Astrocyte (in vitro differentiated cells and primary cell): ENCODE measurements around the gene COQ9. TPM values are rescaled to one million over a fixed set of nuclear protein-coding genes. Genes with fewer than 3 reads are reported as not detected.

Experiments used
- DNase-seq: peaks from one replicate; pipeline ENCODE4 v3.0.0-alpha.2; 2010; ENCODE audit warnings: low read depth
- FAIRE-seq: peaks from 2 replicates; lab custom pipeline; 2011; peaks lifted over from hg19 to GRCh38; lab: Jason Lieb, UNC
- H2AFZ ChIP-seq: 2 replicates; pipeline ENCODE4 v1.6.0; 2012; ENCODE audit warnings: low read depth, low read length, inconsistent platforms
- H3K27ac ChIP-seq: 2 replicates; pipeline ENCODE4 v1.5.1; 2011; ENCODE audit warnings: low read depth, low read length, inconsistent platforms
- H3K27me3 ChIP-seq: 2 replicates; pipeline ENCODE4 v1.6.0; 2011; ENCODE audit warnings: low read length, inconsistent platforms; ENCODE audit not compliant: insufficient read depth
- H3K36me3 ChIP-seq: 2 replicates; pipeline ENCODE4 v1.5.1; 2011; ENCODE audit warnings: low read length, inconsistent platforms; ENCODE audit not compliant: insufficient read depth
- H3K4me1 ChIP-seq: 2 replicates; pipeline ENCODE4 v1.5.1; 2011; ENCODE audit warnings: low read length, inconsistent platforms; ENCODE audit not compliant: insufficient read depth
- H3K4me2 ChIP-seq: 2 replicates; pipeline ENCODE4 v1.6.0; 2012; ENCODE audit warnings: low read length, inconsistent platforms
- H3K4me3 ChIP-seq: 2 replicates; pipeline ENCODE4 v1.5.1; 2011; ENCODE audit warnings: low read depth, mild to moderate bottlenecking, low read length, inconsistent platforms; ENCODE audit not compliant: insufficient read depth
- H3K79me2 ChIP-seq: 2 replicates; pipeline ENCODE4 v1.6.0; 2012; ENCODE audit warnings: mild to moderate bottlenecking, low read length, inconsistent platforms; ENCODE audit not compliant: insufficient read depth
- H3K9ac ChIP-seq: 2 replicates; pipeline ENCODE4 v1.6.0; 2012; ENCODE audit warnings: mild to moderate bottlenecking, low read length, inconsistent platforms
- H3K9me3 ChIP-seq: 2 replicates; pipeline ENCODE4 v1.5.1; 2012; ENCODE audit warnings: low read depth, mild to moderate bottlenecking, low read length, inconsistent platforms; ENCODE audit not compliant: insufficient read depth
- H4K20me1 ChIP-seq: 2 replicates; pipeline ENCODE4 v1.6.0; 2012; ENCODE audit warnings: low read length, inconsistent platforms; ENCODE audit not compliant: insufficient read depth
- H3K27ac Mint-ChIP-seq: one replicate; pipeline ENCODE4 v1.8.0; 2021; ENCODE audit warnings: mild to moderate bottlenecking, mixed read lengths; ENCODE audit not compliant: unreplicated experiment
- H3K27me3 Mint-ChIP-seq: one replicate; pipeline ENCODE4 v1.8.0; 2021; ENCODE audit warnings: low read depth, mixed read lengths; ENCODE audit not compliant: unreplicated experiment
- H3K36me3 Mint-ChIP-seq: one replicate; pipeline ENCODE4 v1.8.0; 2021; ENCODE audit warnings: low read depth, mixed read lengths; ENCODE audit not compliant: unreplicated experiment
- H3K4me1 Mint-ChIP-seq: one replicate; pipeline ENCODE4 v1.8.0; 2021; ENCODE audit warnings: low read depth, mixed read lengths; ENCODE audit not compliant: unreplicated experiment
- H3K4me3 Mint-ChIP-seq: one replicate; pipeline ENCODE4 v1.8.0; 2021; ENCODE audit warnings: mild to moderate bottlenecking, moderate library complexity, mixed read lengths; ENCODE audit not compliant: unreplicated experiment
- H3K9me3 Mint-ChIP-seq: one replicate; pipeline ENCODE4 v1.8.0; 2021; ENCODE audit warnings: mild to moderate bottlenecking, mixed read lengths; ENCODE audit not compliant: unreplicated experiment
- EZH2 ChIP-seq: IDR thresholded peaks from 2 replicates; pipeline ENCODE4 v1.6.1; 2012; ENCODE audit warnings: mild to moderate bottlenecking, low read length, inconsistent platforms; ENCODE audit not compliant: insufficient read depth
- total RNA-seq: library from RNA; stranded (reverse); gene quantifications from 2 replicates; pipeline ENCODE4 v1.2.1, GENCODE V29; 2021
- TF ChIP-seq, protein P1 (sequence below): IDR thresholded peaks from 2 replicates; pipeline ENCODE4 v1.5.1; 2011; ENCODE audit warnings: low read depth, mild to moderate bottlenecking, inconsistent platforms, low read length, moderate library complexity; ENCODE audit not compliant: insufficient read depth

COQ9 gene
- total RNA-seq, 1 donor from 2014 or later: 29.1 TPM

DNA sequence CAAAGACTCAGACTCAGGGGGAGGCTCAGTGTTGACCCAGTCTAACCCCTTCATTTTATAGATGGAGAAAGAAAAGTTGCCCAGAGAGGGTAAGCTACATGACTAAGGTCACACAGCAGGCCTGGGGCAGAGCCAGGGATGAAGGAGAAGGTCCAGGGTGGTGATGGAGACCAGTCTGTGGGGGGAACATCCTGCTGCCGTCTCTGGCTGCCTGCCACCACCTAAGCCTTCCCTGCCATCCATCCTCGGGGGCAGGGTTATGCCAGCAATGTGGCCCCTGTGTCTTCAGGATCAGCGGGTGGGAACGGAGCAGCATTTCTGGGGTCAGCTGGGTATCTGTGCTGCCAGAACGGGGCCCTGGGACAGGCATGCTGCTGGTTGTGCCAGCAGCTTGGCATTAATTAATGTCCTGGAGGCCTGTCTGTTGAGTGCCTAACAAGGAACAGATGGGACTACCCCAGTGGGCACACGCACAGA is 33.5 kb downstream of the COQ9 start:
- no peak overlapping the region for H3K9ac ChIP-seq
- H3K4me1 ChIP-seq: peaks cover 20% of the 10 kb centered on the region
- H3K27me3 ChIP-seq: no peaks in the 10 kb centered on the region
- Mint-ChIP-seq H3K27ac (no peak overlapping the region), H3K4me1 (peaks cover 9% of the 10 kb centered on the region), H3K9me3 (no peaks in the 10 kb centered on the region), H3K36me3 (peaks cover 2% of the 10 kb centered on the region), H3K4me3 (no peak overlapping the region), H3K27me3 (no peaks in the 10 kb centered on the region)
- no peak overlapping the region for H3K4me2 ChIP-seq
- peaks cover 31% of the 10 kb centered on the region for H4K20me1 ChIP-seq
- no peak overlapping the region for H2AFZ ChIP-seq
- H3K79me2 ChIP-seq: no peaks in the 10 kb centered on the region
- no peaks in the 10 kb centered on the region for H3K36me3 ChIP-seq
- H3K27ac ChIP-seq: no peak overlapping the region
- no peaks in the 10 kb centered on the region for H3K9me3 ChIP-seq
- TF ChIP-seq, protein P1, sequence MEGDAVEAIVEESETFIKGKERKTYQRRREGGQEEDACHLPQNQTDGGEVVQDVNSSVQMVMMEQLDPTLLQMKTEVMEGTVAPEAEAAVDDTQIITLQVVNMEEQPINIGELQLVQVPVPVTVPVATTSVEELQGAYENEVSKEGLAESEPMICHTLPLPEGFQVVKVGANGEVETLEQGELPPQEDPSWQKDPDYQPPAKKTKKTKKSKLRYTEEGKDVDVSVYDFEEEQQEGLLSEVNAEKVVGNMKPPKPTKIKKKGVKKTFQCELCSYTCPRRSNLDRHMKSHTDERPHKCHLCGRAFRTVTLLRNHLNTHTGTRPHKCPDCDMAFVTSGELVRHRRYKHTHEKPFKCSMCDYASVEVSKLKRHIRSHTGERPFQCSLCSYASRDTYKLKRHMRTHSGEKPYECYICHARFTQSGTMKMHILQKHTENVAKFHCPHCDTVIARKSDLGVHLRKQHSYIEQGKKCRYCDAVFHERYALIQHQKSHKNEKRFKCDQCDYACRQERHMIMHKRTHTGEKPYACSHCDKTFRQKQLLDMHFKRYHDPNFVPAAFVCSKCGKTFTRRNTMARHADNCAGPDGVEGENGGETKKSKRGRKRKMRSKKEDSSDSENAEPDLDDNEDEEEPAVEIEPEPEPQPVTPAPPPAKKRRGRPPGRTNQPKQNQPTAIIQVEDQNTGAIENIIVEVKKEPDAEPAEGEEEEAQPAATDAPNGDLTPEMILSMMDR: no peak
- no peak for TF ChIP-seq EZH2
- FAIRE-seq: no peak
- no peak for DNase-seq
- H3K4me3 ChIP-seq: no peak overlapping the region

DNA sequence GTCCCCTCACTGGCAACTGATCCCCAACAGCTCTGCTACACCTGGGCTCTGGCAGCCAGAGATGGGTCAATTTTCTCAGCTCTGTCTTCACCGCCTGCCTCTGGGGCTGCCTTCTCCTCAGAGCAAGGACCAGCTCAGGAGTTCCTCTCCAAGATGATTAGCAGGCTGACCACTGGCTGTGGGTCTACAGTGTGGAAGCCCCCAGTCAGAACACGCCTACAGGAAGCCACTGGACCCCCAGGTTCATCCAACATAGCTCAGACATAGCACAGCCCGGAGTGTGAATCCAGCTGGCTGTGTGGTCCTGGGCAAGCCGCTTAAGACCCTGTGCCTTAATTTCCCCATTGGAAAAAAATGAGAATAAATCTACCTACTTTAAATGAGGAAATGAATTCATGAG is 34.1 kb downstream of the COQ9 start:
- Histone ChIP-seq H2AFZ (no peak overlapping the region), H3K36me3 (no peaks in the 10 kb centered on the region), H3K9ac (no peak overlapping the region), H3K4me2 (no peak overlapping the region), H3K4me1 (peaks cover 20% of the 10 kb centered on the region), H3K9me3 (no peaks in the 10 kb centered on the region), H3K4me3 (no peak overlapping the region), H3K79me2 (no peaks in the 10 kb centered on the region), H4K20me1 (peaks cover 26% of the 10 kb centered on the region), H3K27me3 (no peaks in the 10 kb centered on the region), H3K27ac (no peak overlapping the region)
- no peak overlapping the region for H3K4me3 Mint-ChIP-seq
- no peaks in the 10 kb centered on the region for H3K9me3 Mint-ChIP-seq
- peaks cover 2% of the 10 kb centered on the region for H3K36me3 Mint-ChIP-seq
- DNase-seq (no peak), FAIRE-seq (no peak)
- TF ChIP-seq, protein P1: no peak
- no peak for TF ChIP-seq EZH2
- no peaks in the 10 kb centered on the region for H3K27me3 Mint-ChIP-seq
- no peak overlapping the region for H3K27ac Mint-ChIP-seq
- H3K4me1 Mint-ChIP-seq: peaks cover 9% of the 10 kb centered on the region

DNA sequence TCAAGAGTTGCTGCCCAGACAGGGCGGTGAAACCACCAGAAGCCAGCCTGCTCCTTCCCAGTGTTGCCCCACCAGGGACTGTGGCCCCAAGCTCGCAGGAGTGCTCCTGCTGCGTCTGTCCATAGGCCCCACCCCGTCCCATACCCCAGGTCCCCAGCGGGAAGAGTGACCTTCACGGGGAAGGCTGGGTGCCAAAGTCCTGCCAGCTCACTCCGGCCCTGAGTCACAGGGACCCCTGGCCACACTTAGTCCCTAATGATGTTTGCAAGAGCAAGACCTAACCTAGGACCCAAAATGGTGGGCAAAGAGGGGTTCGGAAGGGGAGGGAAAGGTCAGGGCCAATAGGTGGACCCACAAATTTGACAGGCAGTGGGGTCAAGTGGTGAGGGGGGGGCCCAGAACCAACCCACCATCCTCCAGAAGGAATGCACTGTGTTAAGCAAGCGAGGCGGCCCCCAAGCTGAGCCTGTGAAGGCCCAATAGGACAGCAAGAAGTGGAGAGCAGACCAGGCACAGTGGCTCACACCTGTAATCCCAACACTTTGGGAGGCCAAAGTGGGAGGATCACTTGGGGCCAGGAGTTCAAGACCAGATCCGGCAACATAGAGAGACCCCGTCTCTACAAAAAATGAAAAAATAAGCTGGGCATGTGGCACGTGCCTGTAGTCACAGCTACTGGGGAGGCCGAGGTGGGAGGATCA is 35.7 kb downstream of the COQ9 start:
- peaks cover 23% of the 10 kb centered on the region for H3K4me1 ChIP-seq
- peaks cover 10% of the 10 kb centered on the region for H4K20me1 ChIP-seq
- TF ChIP-seq EZH2: no peak
- TF ChIP-seq, protein P1: no peak
- no peaks in the 10 kb centered on the region for H3K79me2 ChIP-seq
- no peak overlapping the region for H3K27ac Mint-ChIP-seq
- no peak overlapping the region for H3K4me3 ChIP-seq
- H3K4me2 ChIP-seq: no peak overlapping the region
- H3K9me3 ChIP-seq: no peaks in the 10 kb centered on the region
- no peaks in the 10 kb centered on the region for H3K9me3 Mint-ChIP-seq
- H2AFZ ChIP-seq: no peak overlapping the region
- H3K27me3 Mint-ChIP-seq: no peaks in the 10 kb centered on the region
- peaks cover 20% of the 10 kb centered on the region for H3K4me1 Mint-ChIP-seq
- FAIRE-seq (no peak), DNase-seq (no peak)
- peak overlapping the region; percentile 54 for H3K4me3 Mint-ChIP-seq
- H3K27me3 ChIP-seq: no peaks in the 10 kb centered on the region
- peaks cover 2% of the 10 kb centered on the region for H3K36me3 Mint-ChIP-seq
- H3K9ac ChIP-seq: no peak overlapping the region
- no peak overlapping the region for H3K27ac ChIP-seq
- no peaks in the 10 kb centered on the region for H3K36me3 ChIP-seq
